HG03159 (cell line): Measurements from ENCODE around the gene NR3C1.

Experiments used
- ATAC-seq: cut with Tn5 transposase; IDR thresholded peaks from one replicate; pipeline ENCODE4 v1.9.1; 2021; ENCODE audit warnings: mild to moderate bottlenecking, moderate library complexity; ENCODE audit not compliant: unreplicated experiment

The NR3C1 gene

DNA sequence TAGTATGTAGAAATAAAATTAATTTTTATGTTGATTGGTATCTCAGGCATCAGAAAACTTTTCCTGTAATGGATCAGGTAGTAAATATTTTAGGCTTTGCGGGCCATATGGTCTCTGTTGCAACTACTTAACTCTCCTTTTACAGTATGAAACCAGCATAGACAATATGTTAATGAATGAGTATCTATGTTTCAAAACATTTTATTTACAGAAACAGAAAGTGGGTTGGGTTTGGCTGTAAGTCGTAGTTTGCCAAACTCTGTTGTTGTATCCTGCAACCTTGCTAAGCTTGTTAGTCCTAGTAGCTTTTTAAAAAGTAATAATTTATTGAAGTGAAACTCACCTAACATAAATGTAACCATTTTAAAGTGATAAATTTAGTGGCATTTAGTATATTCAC, 132.1 kb downstream of the NR3C1 start:
- no peak for ATAC-seq

DNA sequence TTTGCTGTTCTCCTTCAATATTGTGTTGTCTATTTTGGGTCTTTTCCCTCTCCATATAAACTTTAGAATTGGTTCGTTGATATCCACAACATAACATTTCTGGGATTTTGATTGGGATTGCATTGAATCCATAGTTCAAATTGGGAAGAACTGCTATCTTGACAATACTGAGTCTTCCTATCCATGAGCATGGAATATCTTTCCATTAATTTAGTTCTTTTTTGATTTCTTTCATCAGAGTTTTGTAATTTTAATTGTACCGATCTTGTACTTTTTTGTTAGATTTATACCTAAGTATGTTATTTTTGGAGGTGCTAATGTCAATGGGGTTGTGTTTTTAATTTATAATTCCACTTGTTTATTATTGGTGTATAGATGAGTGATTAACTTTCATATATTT, 135.1 kb downstream of the NR3C1 start:
- ATAC-seq, result no peak

DNA sequence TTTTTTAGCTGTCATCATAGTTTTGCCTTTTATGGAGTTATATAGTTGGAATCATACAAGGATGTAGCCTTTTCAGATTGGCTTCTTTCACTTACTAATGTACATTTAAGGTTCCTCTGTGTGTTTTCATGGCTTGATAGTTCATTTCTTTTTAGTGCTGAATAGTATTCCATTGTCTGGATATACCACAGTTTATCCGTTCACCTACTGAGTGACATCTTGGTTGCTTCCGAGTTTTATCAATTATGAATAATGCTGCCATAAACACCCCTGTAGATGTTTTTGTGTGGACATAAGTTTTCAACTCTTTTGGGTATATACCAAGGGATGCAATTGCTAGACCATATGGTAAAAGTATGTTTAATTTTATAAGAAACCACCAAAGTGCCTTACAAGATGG, 136.3 kb downstream of the NR3C1 start:
- ATAC-seq, result no peak

DNA sequence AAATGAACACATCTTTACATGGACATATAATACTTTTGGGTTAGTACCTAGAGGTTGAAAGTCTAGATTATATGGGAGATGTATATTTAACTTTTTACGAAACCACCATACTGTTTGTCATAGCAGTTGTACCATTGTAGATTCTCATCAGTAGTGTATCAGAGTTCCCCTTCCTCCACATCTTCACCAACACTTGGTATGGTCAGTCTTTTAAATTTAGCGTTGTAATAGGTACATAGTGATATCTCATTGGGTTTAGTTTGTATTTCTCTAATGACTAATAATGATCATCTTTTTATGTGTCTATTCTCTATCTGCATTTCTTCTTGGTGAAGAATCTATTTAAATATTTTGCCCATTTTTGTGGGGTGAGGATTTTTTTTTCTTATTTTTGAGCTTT, 137.5 kb downstream of the NR3C1 start:
- ATAC-seq, result no peak

DNA sequence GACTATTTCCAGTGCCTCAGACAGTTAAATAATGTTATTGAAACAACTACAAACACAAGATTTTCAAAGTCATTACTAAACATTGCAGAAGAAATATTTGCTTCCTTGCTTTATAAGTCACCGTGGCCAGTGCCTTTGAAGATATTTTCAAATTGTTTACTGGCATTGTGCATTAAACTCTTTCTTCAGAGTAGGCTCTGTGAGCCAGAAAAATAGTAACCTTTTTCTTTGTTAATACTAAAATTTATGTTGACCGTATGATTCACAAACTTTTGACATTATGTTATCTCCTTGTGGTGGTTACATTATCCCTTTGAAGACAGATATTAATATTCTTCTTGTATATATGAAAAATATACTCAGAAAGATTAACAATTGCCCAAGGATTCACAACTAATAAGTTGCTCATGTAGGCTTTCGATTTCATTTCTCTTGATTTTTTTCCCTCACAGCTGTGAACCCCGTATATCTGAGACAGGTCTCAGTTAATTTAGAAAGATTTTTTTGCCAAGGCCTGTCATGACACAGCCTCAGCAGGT, 140.1 kb downstream of the NR3C1 start:
- ATAC-seq, result no peak

DNA sequence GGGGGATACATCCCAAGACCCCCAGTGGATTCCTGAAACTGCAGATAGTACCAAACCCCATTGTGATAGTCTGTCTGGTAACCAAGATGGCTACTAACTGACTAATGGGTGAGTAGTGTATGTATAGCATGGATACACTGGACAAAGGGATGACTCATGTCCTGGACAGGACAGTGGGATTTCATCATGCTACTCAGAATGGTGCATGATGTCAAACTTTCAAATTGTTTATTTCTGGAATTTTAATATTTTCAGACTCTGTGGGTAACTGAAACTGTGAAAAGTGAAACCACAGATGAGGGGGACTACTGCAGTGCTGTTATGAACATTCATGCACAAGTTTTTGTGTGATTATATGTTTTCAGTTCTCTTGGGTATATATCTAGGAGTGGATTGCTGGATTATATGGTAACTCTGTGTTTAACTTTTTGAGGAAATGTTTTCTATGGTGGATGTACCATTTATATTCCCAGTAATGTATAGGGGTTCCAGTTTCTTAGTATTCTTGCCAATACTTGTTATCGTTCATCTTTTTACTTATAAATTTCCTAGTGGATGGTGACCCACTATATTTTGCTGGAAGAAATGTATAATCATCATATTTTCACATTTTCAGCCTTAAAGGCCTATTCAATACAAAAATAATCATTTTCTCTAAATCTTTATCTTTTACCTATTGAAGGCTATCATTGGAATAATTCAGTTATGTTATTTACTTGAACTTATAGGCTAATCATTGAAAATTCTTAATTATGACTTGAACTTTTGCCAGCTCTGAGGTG, 140.9 kb downstream of the NR3C1 start:
- ATAC-seq, result no peak

DNA sequence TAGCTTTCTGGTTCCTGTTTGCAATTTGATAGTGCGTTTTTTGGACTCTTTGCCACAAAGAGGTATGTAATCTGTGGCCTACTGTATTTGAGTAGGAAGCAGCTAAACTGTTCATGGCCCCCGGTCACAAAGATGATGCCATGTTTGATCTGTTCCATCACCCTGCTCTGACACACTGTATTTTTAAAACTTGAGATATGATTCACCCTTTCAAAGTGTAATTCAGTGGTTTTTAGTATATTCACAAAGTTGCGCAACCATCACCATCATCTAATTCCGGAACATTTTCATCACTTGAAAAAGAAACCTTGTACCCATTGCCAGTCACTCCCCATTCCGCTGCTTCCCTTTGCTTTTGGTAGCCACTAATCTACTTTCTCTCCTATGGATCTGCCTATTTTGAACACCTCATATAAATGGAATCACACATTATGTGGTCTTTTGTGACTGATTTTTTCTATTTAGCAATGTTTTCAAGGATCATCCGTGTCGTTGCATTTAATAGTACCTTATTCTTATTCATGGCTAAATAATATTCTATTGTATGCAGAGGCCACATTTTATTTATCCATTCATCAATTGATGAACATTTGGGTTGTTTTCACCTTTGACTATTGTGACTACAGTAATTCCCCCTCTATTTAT, 141.6 kb downstream of the NR3C1 start:
- no peak for ATAC-seq

DNA sequence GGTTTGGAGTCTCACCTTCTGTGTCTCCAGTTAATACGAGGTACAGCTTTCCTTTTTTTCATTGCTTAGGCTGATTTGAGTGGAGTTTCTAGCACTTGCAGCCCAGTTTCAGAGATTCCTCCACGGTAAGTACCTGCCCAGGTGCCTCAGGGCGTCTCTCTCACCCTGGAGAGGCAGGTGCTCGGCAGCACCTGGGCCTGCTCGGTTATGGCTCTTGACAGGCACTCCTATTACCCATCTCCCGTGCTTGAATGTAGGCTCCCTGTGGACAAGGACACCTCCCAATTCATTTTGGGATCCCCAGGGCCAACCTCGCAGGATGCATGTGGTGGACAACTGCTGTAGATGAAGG, 144.3 kb downstream of the NR3C1 start:
- no peak for ATAC-seq

DNA sequence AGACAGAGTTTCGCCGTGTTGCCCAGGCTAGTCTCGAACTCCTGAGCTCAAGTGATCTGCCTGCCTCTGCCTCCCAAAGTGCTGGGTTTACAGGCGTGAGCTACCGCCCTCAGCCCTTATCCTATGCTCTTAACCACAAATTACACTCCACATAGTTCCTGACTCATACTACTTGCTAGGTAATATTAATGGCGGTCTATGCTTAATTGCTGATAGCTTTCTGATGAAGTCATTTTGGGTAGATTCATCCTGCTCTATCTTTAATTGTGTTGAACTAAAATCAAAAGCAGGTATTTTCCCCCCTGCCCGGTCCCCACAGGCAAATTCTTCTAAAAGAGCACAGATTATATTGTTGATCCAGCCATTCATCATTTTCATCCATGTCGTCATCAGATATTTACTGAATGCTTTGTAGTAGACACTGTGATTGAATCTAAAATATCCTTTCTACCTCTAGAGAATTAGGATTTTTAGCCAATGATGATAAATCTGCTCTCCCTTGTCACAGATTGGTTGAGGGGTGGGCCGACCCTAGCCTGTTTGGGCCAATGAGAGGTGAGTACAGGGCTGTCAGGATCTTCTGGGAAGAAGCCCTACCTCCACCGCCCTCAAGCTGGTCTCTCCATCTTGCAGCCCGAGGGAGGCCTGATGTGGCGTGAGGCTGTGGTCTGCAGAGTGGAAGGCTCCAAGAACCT, 144.8 kb downstream of the NR3C1 start:
- no peak for ATAC-seq

DNA sequence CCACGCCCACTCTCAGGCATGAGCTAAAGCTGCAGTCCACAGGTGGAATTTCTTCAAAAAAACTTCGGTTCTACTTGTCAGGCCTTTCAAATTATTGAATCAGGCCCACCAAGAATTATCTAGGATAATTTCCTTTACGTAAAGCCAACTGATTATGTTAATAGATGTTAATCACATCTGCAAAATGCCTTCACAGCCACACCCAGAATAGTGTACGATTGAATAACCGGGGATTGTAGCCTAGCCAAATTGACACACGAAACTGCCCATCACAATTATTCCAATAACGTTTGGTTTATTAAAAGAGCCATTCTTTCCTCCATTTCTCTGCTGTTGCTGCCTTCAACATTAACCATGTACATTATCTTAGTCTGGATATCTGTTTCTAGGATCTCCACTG, 148.7 kb downstream of the NR3C1 start:
- no peak for ATAC-seq

DNA sequence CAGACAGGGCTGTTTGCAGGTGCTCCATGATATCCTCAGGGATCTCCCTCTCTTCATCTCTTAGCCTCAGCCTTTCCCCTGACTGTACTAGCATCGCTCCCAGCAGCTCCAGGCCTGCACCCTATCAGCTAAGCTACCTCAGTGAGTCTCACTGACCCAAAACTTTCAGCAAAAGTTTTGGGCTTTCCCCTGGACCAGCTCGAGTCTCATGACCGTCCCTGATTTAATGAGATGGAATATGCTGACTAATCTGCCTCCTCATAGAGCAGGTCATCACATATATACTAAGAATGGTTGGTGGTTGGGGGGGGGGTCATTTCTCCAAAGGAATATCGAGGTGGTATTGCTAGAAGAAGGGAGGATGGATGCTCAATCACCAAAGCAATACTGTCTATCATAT, 151.5 kb downstream of the NR3C1 start:
- ATAC-seq, result no peak

DNA sequence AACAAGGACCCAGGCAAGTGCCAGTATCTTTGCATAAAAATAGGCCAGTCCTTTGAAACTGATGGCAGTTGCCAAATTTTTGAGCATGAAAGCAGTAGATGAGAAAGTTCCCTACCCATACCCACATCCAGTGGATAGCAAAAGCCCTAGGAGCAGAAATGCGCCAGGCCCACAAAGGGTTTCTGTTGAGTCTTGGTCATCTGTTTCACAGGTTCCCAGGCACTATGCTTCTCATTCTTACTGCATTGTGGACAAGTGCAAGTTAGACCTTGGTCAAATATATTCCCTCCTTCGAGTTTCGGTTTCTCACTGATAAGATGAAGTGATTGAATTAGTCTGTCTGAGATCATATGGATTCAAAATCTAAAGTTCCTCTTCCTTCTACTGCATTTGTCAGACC, 152.3 kb downstream of the NR3C1 start:
- ATAC-seq, result no peak

DNA sequence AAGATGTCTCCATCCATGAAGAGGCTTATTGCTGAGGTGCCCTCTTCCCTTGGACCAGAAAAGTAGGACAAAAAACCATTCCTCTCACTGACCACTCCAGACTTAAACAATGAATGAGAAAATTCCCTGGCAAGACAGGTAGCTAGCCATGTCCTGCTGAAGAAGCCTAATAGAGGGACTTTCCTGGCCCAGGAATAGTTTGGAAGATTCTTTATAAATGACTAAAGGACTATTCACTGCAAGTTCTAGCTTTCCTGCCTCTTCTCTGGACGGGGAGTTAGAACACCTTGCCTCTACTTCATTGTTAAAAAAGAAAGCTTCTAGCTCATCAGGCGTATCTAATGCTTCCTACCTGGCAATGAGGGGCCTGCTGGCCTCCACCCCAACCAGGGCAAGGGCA, 153.6 kb downstream of the NR3C1 start:
- no peak for ATAC-seq

DNA sequence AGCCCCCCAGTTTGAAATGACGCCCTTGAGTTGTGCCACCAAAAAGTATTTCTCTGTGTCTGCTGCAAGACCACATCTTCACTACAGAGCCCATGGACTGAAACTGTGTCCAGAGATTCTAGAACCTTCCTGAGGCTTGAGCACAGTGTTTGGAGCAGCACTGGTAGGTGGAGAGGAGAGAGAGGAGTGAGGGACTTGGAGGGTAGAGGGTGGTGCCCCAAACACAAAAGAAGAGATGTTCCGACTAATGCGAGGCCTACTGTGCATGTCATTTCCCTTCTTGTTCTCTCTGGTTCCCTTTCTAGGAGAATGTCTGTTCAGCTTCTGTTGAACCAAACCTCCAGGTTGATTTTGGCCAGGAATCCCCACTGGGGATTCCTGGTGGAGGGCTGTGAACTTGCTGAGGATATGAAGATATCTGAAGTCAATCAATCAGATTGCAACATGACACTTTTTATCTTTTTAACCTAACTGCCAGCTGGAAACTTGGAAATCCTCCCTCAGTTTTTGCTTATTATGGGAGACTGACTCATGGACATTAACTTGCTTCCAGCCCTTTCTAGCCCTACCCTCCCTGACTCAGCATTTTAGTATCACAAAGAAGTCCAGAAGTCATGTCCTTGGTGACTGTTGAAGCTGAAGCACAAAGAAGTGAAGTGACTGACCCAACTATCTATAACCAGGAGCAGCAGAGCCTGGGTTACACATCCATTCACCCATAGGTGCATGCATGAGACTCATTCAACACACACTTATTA, 154.5 kb downstream of the NR3C1 start:
- ATAC-seq, result no peak

DNA sequence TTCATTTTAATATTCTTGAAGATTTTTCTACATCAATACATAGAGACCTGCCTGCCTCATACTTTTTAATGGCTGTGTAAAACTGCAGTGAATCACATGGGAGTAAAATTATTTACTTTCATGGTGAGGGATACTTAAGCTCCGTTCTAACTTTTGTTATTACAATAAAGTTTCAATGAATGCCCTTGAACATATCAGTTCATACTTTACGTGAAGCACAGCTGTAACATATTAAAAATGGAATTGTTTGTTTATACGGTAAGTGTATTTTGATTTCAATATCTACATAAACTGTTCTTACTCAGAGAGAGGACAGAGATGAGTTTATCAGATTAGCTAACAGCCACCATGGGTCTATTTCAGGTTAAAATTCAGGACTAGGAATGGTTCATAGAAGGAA, 155.1 kb downstream of the NR3C1 start:
- ATAC-seq, result no peak

DNA sequence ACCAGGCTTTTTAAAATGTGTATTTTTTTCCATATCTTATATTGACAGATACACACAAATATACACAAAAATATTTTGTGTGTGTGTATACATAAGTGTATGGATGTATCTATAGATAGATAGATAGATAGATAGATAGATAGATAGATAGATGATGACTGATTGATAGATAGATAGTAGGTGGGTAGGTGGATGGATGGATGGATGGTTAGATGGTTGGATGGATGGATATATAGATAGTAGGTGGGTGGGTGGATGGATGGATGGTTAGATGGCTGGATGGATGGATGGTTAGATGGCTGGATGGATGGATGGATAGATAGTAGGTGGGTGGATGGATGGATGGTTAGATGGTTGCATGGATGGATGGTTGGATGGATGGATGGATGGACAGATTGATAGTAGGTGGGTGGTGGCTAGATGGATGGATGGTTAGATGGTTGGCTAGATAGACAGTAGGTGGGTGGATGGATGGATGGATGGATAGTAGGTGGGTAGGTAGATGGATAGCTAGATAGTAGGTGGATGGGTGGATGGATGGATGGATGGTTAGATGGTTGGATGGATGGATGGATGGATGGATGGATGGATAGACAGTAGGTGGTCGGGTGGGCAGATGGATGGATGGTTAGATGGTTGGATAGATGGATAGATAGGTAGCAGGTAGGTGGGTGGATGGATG, 156.2 kb downstream of the NR3C1 start:
- ATAC-seq, result no peak

DNA sequence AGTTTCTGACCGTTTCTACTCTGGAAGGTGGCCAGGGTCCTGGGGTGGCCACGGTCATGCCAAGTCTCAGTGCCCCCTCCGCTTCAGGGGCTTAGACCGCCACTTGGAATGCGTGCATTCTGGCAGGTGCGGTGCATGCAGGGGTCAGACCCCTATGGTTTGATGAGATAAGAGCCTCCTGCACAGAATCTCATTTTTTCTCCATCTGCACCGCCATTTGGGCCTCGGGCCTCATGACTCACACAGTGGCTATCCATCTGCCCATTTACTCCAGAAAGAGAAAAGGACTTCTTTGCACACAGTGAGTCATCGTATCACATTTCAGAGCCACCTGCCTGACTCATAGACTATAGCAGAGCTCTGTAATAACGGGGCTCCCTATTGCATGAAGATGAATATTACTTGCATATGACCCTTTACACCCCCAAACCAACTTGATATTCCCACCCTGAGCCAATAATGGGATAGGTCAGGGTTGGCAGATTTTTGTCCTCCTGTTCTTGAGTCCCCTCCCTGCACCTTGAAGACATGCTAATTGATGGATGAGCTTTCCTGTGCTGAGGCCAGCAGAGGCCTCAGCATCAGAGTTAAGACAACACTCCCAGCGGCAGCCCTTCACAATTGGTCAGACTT, 157.4 kb downstream of the NR3C1 start:
- ATAC-seq, result no peak

DNA sequence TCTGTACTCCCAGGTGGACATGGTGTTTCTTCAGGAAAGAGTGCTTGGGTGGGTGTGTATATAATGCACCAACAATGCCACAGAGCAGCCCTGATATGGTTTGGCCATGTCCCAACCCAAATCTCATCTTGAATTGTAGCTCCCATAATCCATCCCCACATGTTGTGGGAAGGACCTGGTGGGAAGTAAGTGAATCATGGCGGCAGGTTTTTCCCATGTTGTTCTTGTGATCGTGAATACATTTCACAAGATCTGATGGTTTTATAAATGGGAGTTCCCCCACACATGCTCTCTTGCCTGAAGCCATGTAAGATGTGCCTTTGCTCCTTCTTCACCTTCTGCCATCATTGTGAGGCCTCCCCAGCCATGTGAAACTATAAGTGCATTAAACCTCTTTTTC, 158.5 kb downstream of the NR3C1 start:
- ATAC-seq, result no peak

DNA sequence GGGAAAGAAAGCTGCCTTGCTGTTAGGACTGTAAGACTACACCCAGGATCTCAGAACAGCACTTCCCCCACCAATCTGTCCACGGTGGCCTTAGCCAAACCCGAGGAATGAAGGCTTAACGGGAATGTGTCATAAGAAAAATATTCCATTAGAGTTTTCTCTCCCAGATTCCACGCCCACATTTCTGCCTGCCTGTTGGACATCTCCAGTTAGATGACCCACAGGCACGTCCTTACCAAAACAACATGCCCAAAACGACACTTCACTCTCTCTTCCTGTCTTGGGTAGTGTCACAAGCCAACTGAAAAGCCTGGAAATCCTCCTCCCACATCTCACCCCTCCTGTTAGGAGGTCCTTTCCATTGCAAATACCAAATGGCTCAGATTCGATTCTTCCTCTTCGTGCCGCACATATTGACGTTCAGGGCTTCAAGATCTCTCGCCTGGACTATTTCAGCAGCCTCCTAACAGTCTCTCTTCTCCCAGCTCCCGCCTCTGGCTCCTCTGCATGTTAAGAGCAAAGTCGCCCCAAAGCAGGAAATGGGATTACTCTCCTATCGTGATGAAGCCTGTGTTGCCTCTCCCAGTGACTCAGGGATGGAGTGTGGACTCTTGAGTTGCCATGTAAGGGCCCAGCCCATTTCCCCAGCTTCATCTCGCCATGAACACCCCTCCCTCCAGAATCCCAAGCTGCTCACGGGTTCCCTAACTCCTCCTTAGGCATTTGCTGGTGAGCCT, 159.3 kb downstream of the NR3C1 start:
- no peak for ATAC-seq

DNA sequence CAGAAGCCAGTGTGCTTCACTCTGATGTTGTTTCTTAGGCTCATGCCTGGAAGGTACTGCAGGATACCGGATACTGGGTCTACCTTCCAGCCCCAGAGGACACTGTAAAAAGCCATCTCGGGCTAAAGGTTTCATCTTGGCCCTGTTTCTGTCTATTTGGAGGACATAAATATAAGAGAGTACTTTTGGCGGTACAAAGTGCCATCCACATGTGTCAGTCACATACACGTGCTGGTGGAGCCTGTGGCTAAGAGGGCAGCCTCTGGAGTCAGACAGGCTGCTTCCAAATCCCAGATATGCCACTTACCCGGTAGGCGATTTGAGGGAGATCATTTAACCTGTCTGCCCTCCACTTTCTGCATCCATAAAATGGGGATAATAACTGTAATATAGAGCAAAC, 160.4 kb downstream of the NR3C1 start:
- ATAC-seq, result no peak
